COLO668 (cell line): Measurements from ENCODE around the gene AUH.
"Not testable (repeated sequence)": the region's sequence is repeated elsewhere in the genome, so short reads cannot be mapped to it uniquely, and the experiment has no call there.

Experiments used
- DNase-seq: peaks from one replicate; lab custom pipeline; 2025; ENCODE audit not compliant: unreplicated experiment; lab: John Stamatoyannopoulos, UW

AUH gene

DNA sequence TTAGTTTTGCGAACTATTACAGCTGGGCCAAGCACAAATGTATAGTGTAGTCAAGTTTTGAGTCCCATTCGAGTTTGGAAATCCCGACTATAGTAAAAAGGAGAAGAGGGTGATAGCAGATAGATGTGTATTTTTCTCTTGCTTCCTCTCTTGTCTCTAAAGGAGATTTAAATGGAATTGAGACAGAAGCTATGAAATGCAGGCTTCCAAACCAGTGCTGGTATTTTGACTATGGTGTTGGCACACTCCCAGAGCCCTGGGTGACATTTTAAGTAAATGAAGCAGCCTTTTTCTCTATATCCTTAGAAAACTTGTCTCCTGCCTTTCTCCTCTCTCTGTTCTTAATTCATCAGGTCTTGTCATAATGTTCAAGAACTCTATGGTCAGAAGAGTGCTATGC, 17.7 kb upstream of the AUH start:
- DNase-seq: no peak

GRCh38 chr9:91378695-91379127, 17.0 kb upstream of the AUH start:
- no peak for DNase-seq

- DNase-seq: not testable (repeated sequence)
Observed at GRCh38 chr9:91378054-91378453, 16.3 kb upstream of the AUH start.

DNA sequence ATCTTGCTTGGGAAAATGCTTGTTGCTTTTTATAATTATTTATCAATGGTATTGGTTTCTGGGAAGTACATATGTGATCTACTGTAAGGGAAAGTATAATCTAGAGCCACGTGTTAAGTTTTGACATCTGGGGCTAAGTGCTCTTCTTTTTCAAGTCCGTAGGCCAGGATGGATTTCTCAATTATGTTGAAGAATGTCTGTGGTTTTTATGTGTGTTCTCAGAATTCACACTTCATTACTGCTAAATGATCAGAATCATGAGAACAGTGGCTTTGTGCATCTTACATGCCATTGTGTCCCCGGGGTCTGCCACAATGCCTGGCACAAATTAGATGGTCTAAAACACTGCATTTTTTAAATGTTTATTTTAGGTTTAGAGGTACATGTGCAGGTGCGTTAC, 14.5 kb upstream of the AUH start:
- no peak for DNase-seq

DNA sequence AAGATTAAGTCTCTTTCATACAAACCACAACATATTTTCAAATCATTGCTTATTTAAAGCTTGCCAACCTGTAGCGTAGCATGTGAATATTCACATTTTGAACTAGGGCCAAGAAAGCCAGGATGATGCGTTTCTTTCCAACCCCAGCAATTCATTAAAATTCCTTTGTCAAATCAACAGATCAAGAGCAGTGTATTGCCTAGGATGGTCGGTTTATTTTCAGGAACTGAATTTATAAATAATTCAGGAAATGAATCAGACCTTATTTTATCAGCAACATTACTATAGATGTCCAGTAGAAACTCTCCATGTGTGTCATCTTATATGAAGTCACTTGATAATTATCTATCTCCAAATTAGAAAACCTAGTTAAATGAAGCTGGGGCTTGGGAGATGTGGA, 13.2 kb upstream of the AUH start:
- DNase-seq: no peak

GRCh38 chr9:91371894-91372293, 10.2 kb upstream of the AUH start:
- DNase-seq: no peak

DNA sequence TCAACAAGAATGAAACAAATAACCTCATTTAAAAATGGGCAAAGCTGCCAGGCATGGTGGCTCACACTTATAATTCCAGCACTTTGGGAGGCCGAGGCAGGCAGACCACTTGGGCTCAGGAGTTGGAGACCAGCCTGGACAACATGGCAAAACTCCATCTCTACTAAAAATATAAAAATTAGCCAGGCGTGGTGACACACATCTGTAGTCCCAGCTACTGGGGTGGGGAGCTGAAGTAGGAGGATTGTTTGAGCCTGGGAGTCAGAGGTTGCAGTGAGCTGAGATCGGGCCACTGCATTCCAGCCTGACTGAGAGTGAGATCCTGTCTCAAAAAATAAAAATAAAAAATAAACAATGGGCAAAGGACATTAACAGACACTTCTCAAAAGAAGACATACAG, 8.3 kb upstream of the AUH start:
- not testable (repeated sequence) for DNase-seq

DNA sequence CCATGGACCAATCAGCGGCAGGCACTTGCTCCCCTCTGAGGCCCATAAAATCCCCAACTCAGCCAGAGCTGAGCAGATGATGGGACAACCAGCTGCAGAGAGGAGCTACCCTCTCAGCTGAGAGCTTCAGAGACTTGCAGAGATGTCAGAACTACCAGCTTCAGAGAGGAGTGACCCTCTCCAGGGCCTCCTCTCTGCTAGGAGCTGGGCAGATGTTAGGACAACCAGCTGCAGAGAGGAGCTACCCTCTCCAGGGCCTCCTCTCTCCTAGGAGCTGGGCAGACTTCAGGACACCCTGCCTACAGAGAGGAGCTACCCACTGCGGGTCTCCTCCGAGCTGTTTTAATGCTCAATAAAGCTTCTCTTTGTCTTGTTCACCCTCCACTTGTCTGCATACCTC, 3.0 kb upstream of the AUH start:
- DNase-seq: no peak

DNA sequence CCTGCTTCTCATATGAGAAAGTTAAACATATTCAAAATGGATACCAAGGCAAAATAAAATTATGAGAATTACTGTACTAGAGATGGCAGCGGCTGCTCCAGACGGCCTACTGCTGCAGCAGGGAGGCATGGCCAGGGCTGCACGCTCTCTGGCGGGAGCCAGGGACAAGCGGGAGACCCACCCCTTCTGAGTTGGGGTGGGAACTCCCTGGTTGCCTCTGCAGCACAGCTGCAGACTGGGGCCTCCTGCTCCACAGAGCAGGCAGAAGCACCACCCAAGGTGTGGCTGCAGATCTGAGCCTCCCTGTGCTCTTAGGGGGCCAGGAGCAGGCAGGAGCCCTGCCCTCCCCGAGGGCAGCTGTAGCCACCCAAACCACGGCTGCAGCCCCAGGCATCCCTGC, 2.3 kb upstream of the AUH start:
- DNase-seq: no peak

DNA sequence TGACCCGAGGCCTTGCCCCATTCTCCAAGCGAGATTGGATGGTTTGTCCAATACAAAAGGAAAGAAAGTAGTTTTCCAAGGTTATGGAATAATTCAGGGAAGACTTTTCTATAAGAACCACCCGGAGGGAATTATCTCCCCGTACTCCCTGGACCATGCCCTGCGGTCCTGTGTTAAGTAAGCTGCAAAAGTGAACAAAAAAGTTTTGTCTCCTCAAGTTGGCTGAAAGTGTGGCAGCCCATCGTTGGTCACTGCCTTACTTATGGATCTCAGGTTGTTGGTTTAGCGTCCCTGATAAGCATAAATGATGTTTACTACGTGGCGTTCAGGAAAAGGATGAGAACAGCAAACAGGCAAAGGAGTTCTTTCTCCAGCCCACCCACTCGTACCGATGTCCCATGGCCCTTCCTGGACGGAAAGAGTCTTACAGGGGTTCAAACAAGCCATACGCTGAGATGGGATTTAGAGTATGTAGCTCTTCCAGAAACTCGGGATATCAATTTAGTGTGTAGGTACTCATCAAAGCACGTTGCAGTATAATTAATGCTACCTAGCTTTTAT, 413 bp upstream of the AUH start:
- DNase-seq: no peak

GRCh38 chr9:91360551-91361290, 997 bp downstream of the AUH start:
- DNase-seq: no peak

GRCh38 chr9:91359734-91360470, 1.8 kb downstream of the AUH start:
- DNase-seq: no peak

GRCh38 chr9:91359083-91359482, 2.6 kb downstream of the AUH start:
- no peak for DNase-seq

GRCh38 chr9:91354881-91355280, 6.8 kb downstream of the AUH start:
- DNase-seq: no peak

GRCh38 chr9:91349115-91349555, 12.6 kb downstream of the AUH start:
- DNase-seq: no peak

DNA sequence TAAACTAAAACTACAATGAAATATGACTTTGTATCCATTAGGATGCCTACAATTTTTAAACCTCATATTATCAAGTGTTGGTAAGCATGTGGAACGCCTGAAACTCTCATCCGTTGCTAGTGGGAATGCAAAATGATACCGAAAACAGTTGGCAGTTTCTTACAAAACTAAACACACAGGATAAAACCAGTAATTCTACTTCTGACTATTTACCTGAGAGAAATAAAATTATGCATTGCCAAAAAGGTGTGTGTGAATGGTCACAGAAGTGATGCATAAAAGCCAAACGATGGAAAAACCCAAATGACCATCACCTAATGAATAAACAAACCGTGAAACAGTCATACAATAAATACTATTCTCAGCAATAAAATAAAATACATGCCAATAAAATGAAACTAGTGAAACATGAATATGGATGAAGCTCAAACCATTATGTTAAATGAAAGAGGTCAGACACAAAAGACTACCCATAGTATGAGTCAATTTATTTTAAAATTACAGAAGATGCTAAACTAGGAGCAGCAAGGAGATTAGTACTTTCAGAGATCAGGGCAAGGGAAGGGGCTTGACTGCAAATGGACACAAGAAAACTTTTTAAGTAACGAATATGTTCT, 13.4 kb downstream of the AUH start:
- no peak for DNase-seq

- no peak for DNase-seq
Observed at GRCh38 chr9:91347377-91347776, 14.3 kb downstream of the AUH start.

DNA sequence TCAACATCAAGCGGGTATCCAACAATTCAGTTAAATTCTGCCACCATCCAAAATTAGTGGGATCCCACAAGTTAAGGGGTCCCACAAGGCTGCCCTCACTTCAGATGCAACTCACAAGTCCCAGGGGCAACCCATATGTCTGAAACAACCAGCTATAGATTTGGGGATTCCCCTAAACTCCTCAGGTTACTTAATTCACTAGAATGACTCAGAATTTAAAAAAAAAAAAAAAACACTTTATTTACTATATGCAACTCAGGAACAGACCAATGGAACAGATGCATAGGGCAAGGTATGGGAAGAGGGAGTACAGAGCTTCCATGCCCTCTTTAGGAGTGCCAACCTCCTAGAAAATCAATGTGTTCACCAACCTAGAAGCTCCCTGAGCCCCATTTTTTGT, 15.1 kb downstream of the AUH start:
- no peak for DNase-seq

DNA sequence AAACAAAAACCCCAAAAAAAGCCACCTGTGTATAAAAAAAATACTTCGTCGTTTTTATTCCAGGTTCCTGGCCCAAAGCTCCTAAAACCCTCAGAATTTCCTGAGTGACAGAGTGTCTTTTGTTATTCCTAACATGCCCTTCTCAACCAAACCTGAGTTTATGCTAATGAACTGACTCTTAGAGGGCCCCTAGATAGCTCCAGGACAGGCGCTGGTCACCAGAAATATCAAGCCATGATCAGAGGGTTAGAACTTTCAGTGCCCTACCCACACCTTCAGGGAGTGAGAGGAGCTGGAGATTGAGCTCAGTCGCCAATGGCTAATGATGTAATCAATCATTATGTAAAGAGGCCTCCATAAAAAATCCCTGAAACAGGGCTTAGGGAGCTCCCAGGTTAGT, 15.7 kb downstream of the AUH start:
- no peak for DNase-seq

DNA sequence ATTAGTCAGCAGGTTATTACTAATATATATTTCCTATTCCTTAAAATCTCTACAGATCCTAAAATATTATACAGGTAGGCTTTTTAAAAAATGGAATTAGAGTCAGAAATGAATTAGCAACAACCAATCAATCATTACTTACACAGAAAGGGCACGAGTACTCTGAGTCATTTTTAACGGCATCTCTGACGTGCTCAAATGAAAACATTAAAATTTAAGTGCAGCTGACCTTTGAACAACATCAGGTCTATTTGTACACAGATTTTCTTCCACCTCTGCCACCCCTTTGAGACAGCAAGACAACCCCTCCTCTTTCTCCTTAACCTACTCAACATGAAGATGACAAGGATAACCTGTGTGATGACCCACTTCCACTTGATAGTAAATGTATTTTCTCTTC, 19.1 kb downstream of the AUH start:
- DNase-seq: no peak

- no peak for DNase-seq
Observed at GRCh38 chr9:91341749-91342148, 20.0 kb downstream of the AUH start.

DNA sequence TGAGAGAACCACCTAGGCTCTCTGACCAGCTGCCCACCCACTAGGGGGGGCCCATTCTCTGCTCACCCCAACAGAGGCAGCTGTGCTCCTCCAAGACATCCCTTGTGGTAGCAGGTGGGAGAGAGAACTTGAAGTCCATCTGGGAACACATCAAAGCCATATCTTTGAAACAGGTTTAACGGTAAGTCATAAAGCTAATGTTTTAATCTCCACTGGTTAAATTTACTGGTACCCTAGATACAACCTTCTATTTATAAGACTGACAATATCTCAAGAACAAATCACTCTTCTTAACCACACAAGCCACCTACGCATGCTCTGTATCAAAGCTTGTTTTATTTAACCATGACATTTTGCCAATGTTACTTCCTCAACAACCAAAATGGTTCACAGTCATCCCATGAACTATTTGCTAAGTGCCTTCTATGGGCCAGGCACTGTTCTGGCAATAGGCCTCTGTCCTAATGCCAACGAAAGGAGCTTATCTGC, 20.4 kb downstream of the AUH start:
- DNase-seq: no peak
